ENCODE data around the gene DPP6.
"Not testable (repeated sequence)": the region's sequence is repeated elsewhere in the genome, so short reads cannot be mapped to it uniquely, and the experiment has no call there.

DNA sequence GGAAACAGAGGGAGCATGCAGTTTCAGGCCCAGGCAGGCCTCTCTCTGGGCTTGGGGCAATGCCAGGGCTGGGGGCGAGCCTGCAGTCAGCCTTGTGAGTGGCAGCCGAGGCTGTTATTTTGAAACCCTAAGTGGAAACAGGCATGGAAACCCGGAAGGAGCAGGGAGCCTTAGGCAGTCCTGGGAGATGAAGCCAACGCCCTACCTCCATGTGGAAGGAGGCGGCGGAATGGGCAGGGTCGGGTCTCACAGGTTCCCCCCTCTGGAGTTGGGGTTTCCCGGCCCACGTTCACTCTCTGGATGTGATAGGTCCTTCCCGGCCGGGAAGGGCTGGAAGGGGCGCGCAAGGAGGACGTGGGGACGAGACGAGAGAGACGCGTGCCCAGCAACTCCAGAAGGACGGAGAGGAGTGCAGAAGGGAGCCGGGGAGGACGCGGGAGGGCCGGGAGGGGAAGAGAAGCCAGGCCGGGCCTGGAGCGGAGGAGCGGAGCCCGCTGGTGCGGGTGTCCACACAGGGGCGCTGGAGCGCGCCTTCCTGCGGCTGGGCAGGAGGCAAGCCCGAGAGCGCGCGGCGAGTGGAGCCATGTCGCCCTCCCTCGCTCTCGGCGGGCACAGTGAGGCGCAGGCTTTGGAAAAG, 1.1 kb upstream of the DPP6 start:
- TF ChIP-seq, protein P1, sequence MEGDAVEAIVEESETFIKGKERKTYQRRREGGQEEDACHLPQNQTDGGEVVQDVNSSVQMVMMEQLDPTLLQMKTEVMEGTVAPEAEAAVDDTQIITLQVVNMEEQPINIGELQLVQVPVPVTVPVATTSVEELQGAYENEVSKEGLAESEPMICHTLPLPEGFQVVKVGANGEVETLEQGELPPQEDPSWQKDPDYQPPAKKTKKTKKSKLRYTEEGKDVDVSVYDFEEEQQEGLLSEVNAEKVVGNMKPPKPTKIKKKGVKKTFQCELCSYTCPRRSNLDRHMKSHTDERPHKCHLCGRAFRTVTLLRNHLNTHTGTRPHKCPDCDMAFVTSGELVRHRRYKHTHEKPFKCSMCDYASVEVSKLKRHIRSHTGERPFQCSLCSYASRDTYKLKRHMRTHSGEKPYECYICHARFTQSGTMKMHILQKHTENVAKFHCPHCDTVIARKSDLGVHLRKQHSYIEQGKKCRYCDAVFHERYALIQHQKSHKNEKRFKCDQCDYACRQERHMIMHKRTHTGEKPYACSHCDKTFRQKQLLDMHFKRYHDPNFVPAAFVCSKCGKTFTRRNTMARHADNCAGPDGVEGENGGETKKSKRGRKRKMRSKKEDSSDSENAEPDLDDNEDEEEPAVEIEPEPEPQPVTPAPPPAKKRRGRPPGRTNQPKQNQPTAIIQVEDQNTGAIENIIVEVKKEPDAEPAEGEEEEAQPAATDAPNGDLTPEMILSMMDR (IDR thresholded peaks at IDR 0.05 in 4 of 5, conservative IDR thresholded peaks at IDR 0.05 in 1 of 5): not testable (repeated sequence)
- TF ChIP-seq POLR2A (IDR thresholded peaks at IDR 0.05): not testable (repeated sequence)
